ENCODE results near the gene NCAN. TPM values are rescaled to one million over a fixed set of nuclear protein-coding genes. Genes with fewer than 3 reads are reported as not detected.

Gene NCAN
- total and polyA plus RNA-seq, 2 experiments from 2014 or later: 0.03 TPM; not detected in 1

DNA sequence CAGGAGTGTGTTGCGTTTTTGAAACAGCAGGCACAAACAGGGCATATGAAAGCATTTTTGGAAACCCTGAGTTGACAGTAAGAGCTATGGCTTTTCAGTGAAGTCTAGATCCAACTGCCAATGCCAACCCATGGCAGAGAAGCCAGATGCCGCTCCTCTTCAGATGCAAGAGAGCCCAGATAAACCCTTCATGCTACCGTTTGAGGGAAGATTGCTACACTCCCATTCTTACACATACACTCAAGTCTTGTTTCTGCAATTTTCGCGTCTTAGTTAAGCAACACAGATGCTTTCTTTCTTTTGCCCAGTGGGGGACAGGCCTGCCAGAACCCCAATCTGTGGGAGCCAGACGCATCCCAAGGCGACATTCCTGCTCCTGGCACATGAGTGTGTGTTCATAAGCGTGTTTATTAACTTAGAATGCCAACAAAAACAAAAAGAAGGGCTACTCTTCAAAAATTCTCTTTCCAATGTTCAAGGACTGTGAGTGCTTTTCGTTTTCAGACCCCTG, 30.2 kb upstream of the NCAN start:
- Histone ChIP-seq H4K20me1 (ENCODE audit: insufficient read depth, poor library complexity, severe bottlenecking) (no peaks in the 10 kb centered on the region), H3K27me3 (no peaks in the 10 kb centered on the region), H2AFZ (no peak overlapping the region), H3K9me3 (ENCODE audit: low read depth) (no peaks in the 10 kb centered on the region), H3K36me3 (replicated peaks; ENCODE audit: insufficient read depth, low read depth) (no peaks in the 10 kb centered on the region), H3K4me2 (no peak overlapping the region), H3K79me2 (no peaks in the 10 kb centered on the region), H3K4me3 (no peak overlapping the region), H3K9me2 (replicated peaks; ENCODE audit: insufficient read depth) (no peaks in the 10 kb centered on the region), H3K27ac (no peak overlapping the region), H3K4me1 (ENCODE audit: insufficient read depth) (no peaks in the 10 kb centered on the region)
- no peak for DNase-seq (ENCODE audit: low spot score)
- TF ChIP-seq EZH2phosphoT487 (IDR thresholded peaks at IDR 0.05; ENCODE audit: low read depth, severe bottlenecking, unreplicated experiment): no peak
- TF ChIP-seq, protein P1, sequence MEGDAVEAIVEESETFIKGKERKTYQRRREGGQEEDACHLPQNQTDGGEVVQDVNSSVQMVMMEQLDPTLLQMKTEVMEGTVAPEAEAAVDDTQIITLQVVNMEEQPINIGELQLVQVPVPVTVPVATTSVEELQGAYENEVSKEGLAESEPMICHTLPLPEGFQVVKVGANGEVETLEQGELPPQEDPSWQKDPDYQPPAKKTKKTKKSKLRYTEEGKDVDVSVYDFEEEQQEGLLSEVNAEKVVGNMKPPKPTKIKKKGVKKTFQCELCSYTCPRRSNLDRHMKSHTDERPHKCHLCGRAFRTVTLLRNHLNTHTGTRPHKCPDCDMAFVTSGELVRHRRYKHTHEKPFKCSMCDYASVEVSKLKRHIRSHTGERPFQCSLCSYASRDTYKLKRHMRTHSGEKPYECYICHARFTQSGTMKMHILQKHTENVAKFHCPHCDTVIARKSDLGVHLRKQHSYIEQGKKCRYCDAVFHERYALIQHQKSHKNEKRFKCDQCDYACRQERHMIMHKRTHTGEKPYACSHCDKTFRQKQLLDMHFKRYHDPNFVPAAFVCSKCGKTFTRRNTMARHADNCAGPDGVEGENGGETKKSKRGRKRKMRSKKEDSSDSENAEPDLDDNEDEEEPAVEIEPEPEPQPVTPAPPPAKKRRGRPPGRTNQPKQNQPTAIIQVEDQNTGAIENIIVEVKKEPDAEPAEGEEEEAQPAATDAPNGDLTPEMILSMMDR (IDR thresholded peaks at IDR 0.05; ENCODE audit: poor library complexity): no peak
- no peak for TF ChIP-seq EZH2 (IDR thresholded peaks at IDR 0.05; ENCODE audit: borderline replicate concordance)
- WGBS (ENCODE audit: low lambda C conversion rate, missing lambda C conversion rate): 95% methylated on average over 9 of the region's 9 CpGs

DNA sequence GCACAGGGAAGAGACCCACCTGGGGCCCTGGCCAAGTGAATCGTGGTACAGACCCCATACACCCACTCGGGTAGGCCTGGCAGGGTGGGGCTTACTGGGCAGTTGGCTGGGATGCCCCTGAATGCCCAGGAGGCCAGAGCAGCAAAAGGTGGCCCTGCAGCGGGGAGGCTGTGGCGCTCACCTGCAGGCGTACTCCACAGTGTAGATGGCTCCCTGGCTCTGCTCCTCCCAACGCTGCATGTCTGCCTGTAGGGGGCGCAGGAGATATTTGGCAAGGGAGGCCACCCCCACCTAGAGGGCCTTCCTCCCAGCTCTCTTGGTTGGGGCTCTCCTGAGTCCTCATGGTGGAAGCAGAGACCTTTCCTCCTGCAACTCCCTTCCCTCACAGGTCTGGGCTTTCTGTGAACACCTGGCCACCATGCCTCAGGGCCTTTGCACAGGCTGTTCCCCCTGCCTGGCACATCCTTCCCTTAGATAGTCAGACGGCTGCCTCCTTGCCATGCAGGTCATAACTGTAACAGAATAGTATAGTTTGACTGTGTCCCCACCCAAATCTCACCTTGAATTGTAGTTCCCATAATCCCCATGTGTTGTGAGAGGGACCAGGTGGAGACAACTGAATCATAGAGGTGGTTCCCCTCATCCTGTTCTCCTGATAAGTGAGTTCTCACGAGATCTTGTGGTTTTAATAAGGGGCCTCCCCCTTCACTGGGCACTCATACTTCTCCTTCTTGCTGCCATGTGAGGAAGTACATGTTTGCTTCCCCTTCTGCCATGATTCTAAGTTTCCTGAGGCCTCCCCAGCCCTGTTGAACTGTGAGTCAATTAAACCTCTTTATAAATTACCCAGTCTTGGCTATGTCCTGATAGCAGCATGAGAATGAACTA, 25.7 kb upstream of the NCAN start:
- peaks cover 6% of the 10 kb centered on the region for H3K4me1 ChIP-seq (ENCODE audit: insufficient read depth)
- peak; percentile 59 for DNase-seq (ENCODE audit: low spot score)
- no peaks in the 10 kb centered on the region for H3K36me3 ChIP-seq (replicated peaks; ENCODE audit: insufficient read depth, low read depth)
- TF ChIP-seq, protein P1 (IDR thresholded peaks at IDR 0.05; ENCODE audit: poor library complexity): peak; percentile 39
- TF ChIP-seq EZH2phosphoT487 (IDR thresholded peaks at IDR 0.05; ENCODE audit: low read depth, severe bottlenecking, unreplicated experiment) (no peak), EZH2 (IDR thresholded peaks at IDR 0.05; ENCODE audit: borderline replicate concordance) (no peak)
- no peaks in the 10 kb centered on the region for H4K20me1 ChIP-seq (ENCODE audit: insufficient read depth, poor library complexity, severe bottlenecking)
- no peak overlapping the region for H3K4me3 ChIP-seq
- H3K9me3 ChIP-seq (ENCODE audit: low read depth): no peaks in the 10 kb centered on the region
- no peak overlapping the region for H2AFZ ChIP-seq
- H3K4me2 ChIP-seq: no peak overlapping the region
- H3K27ac ChIP-seq: no peak overlapping the region
- peaks cover 20% of the 10 kb centered on the region for H3K79me2 ChIP-seq
- no peaks in the 10 kb centered on the region for H3K27me3 ChIP-seq
- 64% methylated on average over 9 of the region's 9 CpGs for WGBS (ENCODE audit: low lambda C conversion rate, missing lambda C conversion rate)
- H3K9me2 ChIP-seq (replicated peaks; ENCODE audit: insufficient read depth): no peaks in the 10 kb centered on the region

DNA sequence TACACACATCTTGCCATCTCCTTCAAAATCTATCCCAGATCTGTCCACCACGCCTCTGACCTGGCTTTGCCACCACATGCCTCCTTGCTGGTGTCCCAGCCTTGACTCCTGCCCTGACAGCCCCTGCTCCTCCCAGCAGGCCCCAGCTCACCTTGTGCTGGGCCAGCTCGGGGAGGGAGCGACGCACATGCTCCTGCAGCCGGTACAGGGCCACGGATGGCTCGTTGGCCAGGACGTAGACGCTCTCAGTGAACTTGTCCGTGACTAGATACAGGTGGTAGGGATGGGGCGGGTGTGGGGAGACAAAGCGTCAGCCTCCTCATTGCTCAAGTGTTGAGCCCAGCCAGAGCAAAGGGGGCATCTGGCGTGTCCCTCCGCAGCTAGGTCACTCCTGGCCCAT, 25.0 kb upstream of the NCAN start:
- Histone ChIP-seq H3K4me1 (ENCODE audit: insufficient read depth) (peaks cover 7% of the 10 kb centered on the region), H3K27ac (no peak overlapping the region)

More for the DNA sequence above, 25.0 kb upstream of the NCAN start:
- Histone ChIP-seq H3K36me3 (replicated peaks; ENCODE audit: insufficient read depth, low read depth) (no peaks in the 10 kb centered on the region), H3K9me3 (ENCODE audit: low read depth) (no peaks in the 10 kb centered on the region), H3K9me2 (replicated peaks; ENCODE audit: insufficient read depth) (no peaks in the 10 kb centered on the region), H3K4me3 (no peak overlapping the region), H3K4me2 (no peak overlapping the region), H4K20me1 (ENCODE audit: insufficient read depth, poor library complexity, severe bottlenecking) (no peaks in the 10 kb centered on the region), H3K27me3 (no peaks in the 10 kb centered on the region), H3K79me2 (peaks cover 26% of the 10 kb centered on the region), H2AFZ (no peak overlapping the region)
- no peak for DNase-seq (ENCODE audit: low spot score)
- 96% methylated on average over 14 of the region's 14 CpGs for WGBS (ENCODE audit: low lambda C conversion rate, missing lambda C conversion rate)
- TF ChIP-seq, protein P1 (IDR thresholded peaks at IDR 0.05; ENCODE audit: poor library complexity): no peak
- TF ChIP-seq EZH2phosphoT487 (IDR thresholded peaks at IDR 0.05; ENCODE audit: low read depth, severe bottlenecking, unreplicated experiment) (no peak), EZH2 (IDR thresholded peaks at IDR 0.05; ENCODE audit: borderline replicate concordance) (no peak)
